ENCODE measurements around the gene SAMD4A.

The SAMD4A gene

DNA sequence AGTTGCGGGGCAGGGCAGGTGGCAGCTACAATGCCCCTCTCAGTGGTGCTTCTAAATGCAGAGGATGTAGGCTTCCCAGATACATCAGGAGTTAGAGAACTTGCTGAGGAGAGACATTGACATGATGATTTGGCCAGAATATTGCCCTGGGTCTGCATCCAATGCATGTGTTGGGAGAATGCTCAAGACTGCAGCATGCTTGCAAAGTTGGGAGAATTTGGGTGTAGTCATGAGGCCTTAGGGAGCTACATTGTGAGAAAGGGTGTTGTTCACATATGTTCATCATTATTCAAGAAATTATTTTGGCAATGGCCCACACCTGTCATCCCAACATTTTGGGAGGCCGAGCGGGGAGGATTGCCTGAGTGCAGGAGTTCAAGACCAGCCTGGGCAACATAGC, 149.9 kb downstream of the SAMD4A start:
- no peak for DNase-seq (ENCODE audit: low read depth, low spot score)
- Histone ChIP-seq H3K36me3 (ENCODE audit: insufficient read depth, insufficient read length, low read length) (peaks cover 2% of the 10 kb centered on the region), H3K9ac (ENCODE audit: insufficient read length, low read depth) (no peak overlapping the region), H3K27me3 (ENCODE audit: insufficient read depth, insufficient read length) (no peaks in the 10 kb centered on the region), H3K4me3 (ENCODE audit: insufficient read length, low read depth) (no peak overlapping the region), H3K9me3 (ENCODE audit: insufficient read depth, low read length) (no peaks in the 10 kb centered on the region), H3K4me1 (ENCODE audit: insufficient read depth, insufficient read length) (no peaks in the 10 kb centered on the region)
- TF ChIP-seq ZNF274 (IDR thresholded peaks at IDR 0.05; ENCODE audit: low read depth, low read length) (no peak), SUZ12 (IDR thresholded peaks at IDR 0.05; ENCODE audit: extremely low read depth, insufficient read depth, insufficient read length) (no peak), YY1 (IDR thresholded peaks at IDR 0.05; ENCODE audit: insufficient read depth, insufficient read length) (no peak)

DNA sequence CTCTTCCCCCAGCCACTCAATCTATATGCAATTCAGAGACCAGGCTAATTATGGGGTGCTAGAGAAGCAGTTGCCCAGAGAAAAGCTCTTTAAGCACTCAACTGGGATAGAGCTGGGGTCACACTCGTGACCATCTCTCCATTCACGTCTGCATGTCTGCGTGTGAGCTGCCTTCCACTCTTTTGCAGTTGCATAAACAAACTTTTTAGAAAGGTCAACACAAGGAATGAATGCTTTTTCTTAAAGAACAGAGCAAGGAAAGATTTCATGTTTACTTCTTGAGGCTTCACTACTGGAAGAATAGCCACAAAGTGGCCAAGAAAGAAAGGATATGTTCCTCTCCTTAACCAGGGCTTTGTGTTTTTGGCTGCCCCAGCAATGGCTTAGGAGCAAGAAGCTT, 151.1 kb downstream of the SAMD4A start:
- no peaks in the 10 kb centered on the region for H3K4me1 ChIP-seq (ENCODE audit: insufficient read depth, insufficient read length)
- no peaks in the 10 kb centered on the region for H3K9me3 ChIP-seq (ENCODE audit: insufficient read depth, low read length)
- TF ChIP-seq ZNF274 (IDR thresholded peaks at IDR 0.05; ENCODE audit: low read depth, low read length) (no peak), SUZ12 (IDR thresholded peaks at IDR 0.05; ENCODE audit: extremely low read depth, insufficient read depth, insufficient read length) (no peak), YY1 (IDR thresholded peaks at IDR 0.05; ENCODE audit: insufficient read depth, insufficient read length) (no peak)
- H3K9ac ChIP-seq (ENCODE audit: insufficient read length, low read depth): no peak overlapping the region
- H3K27me3 ChIP-seq (ENCODE audit: insufficient read depth, insufficient read length): no peaks in the 10 kb centered on the region
- H3K36me3 ChIP-seq (ENCODE audit: insufficient read depth, insufficient read length, low read length): no peaks in the 10 kb centered on the region
- no peak for DNase-seq (ENCODE audit: low read depth, low spot score)
- H3K4me3 ChIP-seq (ENCODE audit: insufficient read length, low read depth): no peak overlapping the region

DNA sequence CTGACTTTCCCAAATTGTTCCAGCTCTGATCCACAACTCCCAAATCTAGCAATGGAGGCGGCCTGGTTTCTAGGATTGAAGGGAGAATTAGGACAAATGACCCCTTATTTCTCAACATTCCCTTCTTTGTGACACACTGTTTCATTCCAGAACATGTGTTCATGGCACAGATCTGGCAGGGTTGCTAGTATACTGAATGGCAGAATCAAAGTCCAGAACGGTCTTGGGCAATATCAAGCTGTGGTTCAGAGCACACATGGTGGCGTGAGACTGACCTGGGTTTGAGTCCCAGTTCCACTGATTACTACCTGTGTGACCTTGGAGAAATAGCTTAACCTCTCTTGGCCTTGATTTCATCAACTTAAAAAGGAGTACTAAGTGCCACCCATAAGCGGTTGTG, 152.5 kb downstream of the SAMD4A start:
- H3K4me1 ChIP-seq (ENCODE audit: insufficient read depth, insufficient read length): no peaks in the 10 kb centered on the region
- H3K36me3 ChIP-seq (ENCODE audit: insufficient read depth, insufficient read length, low read length): no peaks in the 10 kb centered on the region
- DNase-seq (ENCODE audit: low read depth, low spot score): no peak
- no peak overlapping the region for H3K9ac ChIP-seq (ENCODE audit: insufficient read length, low read depth)
- no peaks in the 10 kb centered on the region for H3K27me3 ChIP-seq (ENCODE audit: insufficient read depth, insufficient read length)
- TF ChIP-seq ZNF274 (IDR thresholded peaks at IDR 0.05; ENCODE audit: low read depth, low read length) (no peak), YY1 (IDR thresholded peaks at IDR 0.05; ENCODE audit: insufficient read depth, insufficient read length) (no peak), SUZ12 (IDR thresholded peaks at IDR 0.05; ENCODE audit: extremely low read depth, insufficient read depth, insufficient read length) (no peak)
- no peak overlapping the region for H3K4me3 ChIP-seq (ENCODE audit: insufficient read length, low read depth)
- no peaks in the 10 kb centered on the region for H3K9me3 ChIP-seq (ENCODE audit: insufficient read depth, low read length)

DNA sequence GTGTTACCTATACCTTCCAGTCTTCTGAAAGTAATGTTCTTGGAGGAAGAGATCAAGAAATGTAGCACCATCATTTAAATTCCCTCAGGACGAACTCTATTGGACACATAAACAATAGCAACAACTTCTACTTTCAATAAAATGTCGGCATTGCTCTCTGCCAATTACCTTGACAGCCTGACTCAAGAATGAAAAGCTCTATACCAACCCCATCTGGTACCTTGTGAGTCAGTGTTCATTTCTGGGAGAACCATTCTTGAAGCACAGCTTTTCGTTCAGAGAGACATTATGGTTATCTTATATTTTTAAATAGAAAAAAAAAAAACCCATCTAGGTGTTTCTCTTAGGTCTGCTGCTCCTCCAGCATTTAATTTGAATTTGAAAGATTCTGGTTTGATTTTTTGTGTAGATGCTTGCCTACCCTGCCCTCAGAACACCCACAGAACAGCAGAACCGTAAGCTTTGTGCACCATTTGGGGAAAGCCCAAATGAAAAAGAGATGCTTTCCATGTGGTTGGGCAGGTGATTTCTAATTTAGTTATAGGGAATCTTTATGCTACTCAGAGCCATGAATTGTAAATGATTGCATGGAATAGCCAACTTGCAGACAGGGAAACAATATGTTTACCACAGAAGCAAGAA, 156.0 kb downstream of the SAMD4A start:
- DNase-seq (ENCODE audit: low read depth, low spot score): no peak

DNA sequence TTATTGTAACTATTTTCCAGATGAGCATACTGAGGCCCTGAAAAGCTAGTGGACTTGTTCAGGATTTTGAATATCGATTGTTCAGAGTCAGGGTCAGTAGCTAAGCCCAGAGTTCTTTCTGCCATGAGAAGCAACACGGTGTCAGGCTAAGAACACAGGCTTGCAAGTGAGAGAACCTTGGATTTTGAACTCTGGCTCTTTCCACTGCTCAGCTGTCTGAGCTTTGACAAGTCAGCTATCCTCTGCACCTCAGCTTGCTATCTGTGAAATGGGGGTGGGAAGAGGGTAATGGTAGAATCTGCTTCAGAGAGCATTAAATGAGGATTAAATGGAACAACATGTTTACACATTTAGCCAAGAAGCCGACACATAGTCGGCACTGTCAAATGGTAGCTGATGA, 157.2 kb downstream of the SAMD4A start:
- Histone ChIP-seq H3K9ac (ENCODE audit: insufficient read length, low read depth) (no peak overlapping the region), H3K4me1 (ENCODE audit: insufficient read depth, insufficient read length) (no peaks in the 10 kb centered on the region), H3K27me3 (ENCODE audit: insufficient read depth, insufficient read length) (no peaks in the 10 kb centered on the region), H3K9me3 (ENCODE audit: insufficient read depth, low read length) (no peaks in the 10 kb centered on the region), H3K36me3 (ENCODE audit: insufficient read depth, insufficient read length, low read length) (no peaks in the 10 kb centered on the region), H3K4me3 (ENCODE audit: insufficient read length, low read depth) (no peak overlapping the region)
- TF ChIP-seq YY1 (IDR thresholded peaks at IDR 0.05; ENCODE audit: insufficient read depth, insufficient read length) (no peak), SUZ12 (IDR thresholded peaks at IDR 0.05; ENCODE audit: extremely low read depth, insufficient read depth, insufficient read length) (no peak), ZNF274 (IDR thresholded peaks at IDR 0.05; ENCODE audit: low read depth, low read length) (no peak)
- DNase-seq (ENCODE audit: low read depth, low spot score): no peak

More for the DNA sequence above, 156.0 kb downstream of the SAMD4A start:
- no peaks in the 10 kb centered on the region for H3K36me3 ChIP-seq (ENCODE audit: insufficient read depth, insufficient read length, low read length)
- H3K4me3 ChIP-seq (ENCODE audit: insufficient read length, low read depth): no peak overlapping the region
- no peak overlapping the region for H3K9ac ChIP-seq (ENCODE audit: insufficient read length, low read depth)
- no peaks in the 10 kb centered on the region for H3K4me1 ChIP-seq (ENCODE audit: insufficient read depth, insufficient read length)
- H3K9me3 ChIP-seq (ENCODE audit: insufficient read depth, low read length): no peaks in the 10 kb centered on the region
- TF ChIP-seq ZNF274 (IDR thresholded peaks at IDR 0.05; ENCODE audit: low read depth, low read length) (no peak), YY1 (IDR thresholded peaks at IDR 0.05; ENCODE audit: insufficient read depth, insufficient read length) (no peak), SUZ12 (IDR thresholded peaks at IDR 0.05; ENCODE audit: extremely low read depth, insufficient read depth, insufficient read length) (no peak)
- no peaks in the 10 kb centered on the region for H3K27me3 ChIP-seq (ENCODE audit: insufficient read depth, insufficient read length)

DNA sequence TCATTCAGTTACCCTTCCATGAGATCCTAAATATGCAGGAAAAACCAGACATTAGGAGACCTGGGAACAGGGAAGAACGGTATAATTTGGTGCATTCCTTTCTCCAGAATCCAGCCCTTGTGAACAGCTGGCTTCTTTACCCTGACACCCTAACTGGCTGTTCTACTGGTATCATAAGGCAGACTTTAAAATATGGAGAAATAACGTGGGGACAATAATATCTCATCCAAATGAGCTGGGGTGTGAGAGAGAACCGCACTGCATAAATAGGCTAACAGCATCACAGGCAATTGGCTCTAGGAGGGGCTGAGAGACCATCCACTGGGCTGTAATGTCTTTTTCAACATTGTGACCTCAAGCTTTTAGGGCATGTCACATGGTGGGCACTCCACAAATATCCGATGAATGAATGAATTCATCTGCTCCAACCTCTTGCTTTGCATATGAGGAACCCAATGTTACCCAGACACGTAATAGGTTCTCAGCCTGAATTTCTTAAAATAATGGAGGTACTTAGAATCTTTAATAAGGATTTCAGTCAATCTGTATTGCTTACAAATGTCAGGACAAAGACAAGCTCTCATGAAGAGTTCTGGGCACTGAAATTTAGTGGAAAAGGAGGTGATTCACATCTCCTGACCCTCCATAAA, 157.9 kb downstream of the SAMD4A start:
- Histone ChIP-seq H3K36me3 (ENCODE audit: insufficient read depth, insufficient read length, low read length) (no peaks in the 10 kb centered on the region), H3K9me3 (ENCODE audit: insufficient read depth, low read length) (no peaks in the 10 kb centered on the region), H3K4me3 (ENCODE audit: insufficient read length, low read depth) (no peak overlapping the region), H3K4me1 (ENCODE audit: insufficient read depth, insufficient read length) (no peaks in the 10 kb centered on the region), H3K27me3 (ENCODE audit: insufficient read depth, insufficient read length) (no peaks in the 10 kb centered on the region), H3K9ac (ENCODE audit: insufficient read length, low read depth) (no peak overlapping the region)
- TF ChIP-seq SUZ12 (IDR thresholded peaks at IDR 0.05; ENCODE audit: extremely low read depth, insufficient read depth, insufficient read length) (no peak), YY1 (IDR thresholded peaks at IDR 0.05; ENCODE audit: insufficient read depth, insufficient read length) (no peak), ZNF274 (IDR thresholded peaks at IDR 0.05; ENCODE audit: low read depth, low read length) (no peak)
- DNase-seq (ENCODE audit: low read depth, low spot score): no peak

DNA sequence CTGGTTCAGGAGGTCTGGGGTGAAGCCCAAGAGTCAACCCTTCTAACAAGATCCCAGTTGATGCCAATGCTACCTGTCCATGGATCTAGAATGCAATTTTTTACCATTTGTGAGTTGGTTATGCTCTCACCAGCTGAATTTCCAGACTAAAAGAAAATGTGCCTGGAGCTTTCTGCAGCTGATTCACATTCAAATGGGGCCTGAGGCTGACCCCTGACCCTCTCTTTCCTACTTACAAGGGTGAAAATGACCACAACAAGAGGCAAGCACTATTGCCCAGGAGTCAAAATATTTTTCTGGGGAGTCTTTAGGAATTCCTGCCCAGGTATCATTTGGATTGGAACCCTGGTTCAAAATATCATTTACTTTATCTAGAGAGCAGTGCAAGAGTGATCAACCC, 159.1 kb downstream of the SAMD4A start:
- no peak overlapping the region for H3K9ac ChIP-seq (ENCODE audit: insufficient read length, low read depth)
- no peaks in the 10 kb centered on the region for H3K4me1 ChIP-seq (ENCODE audit: insufficient read depth, insufficient read length)
- TF ChIP-seq SUZ12 (IDR thresholded peaks at IDR 0.05; ENCODE audit: extremely low read depth, insufficient read depth, insufficient read length) (no peak), YY1 (IDR thresholded peaks at IDR 0.05; ENCODE audit: insufficient read depth, insufficient read length) (no peak), ZNF274 (IDR thresholded peaks at IDR 0.05; ENCODE audit: low read depth, low read length) (no peak)
- no peak overlapping the region for H3K4me3 ChIP-seq (ENCODE audit: insufficient read length, low read depth)
- no peaks in the 10 kb centered on the region for H3K36me3 ChIP-seq (ENCODE audit: insufficient read depth, insufficient read length, low read length)
- H3K27me3 ChIP-seq (ENCODE audit: insufficient read depth, insufficient read length): no peaks in the 10 kb centered on the region
- no peaks in the 10 kb centered on the region for H3K9me3 ChIP-seq (ENCODE audit: insufficient read depth, low read length)
- no peak for DNase-seq (ENCODE audit: low read depth, low spot score)
